Hepatocyte (in vitro differentiated cells): ENCODE results near the gene PKN1.

ENCODE experiments used
- EZH2 ChIP-seq: fragments of 200-600 bp; sonication (generic); IDR thresholded peaks from 2 replicates; pipeline ENCODE4 v1.6.1; 2016; ENCODE audit warnings: antibody characterized with exemption, mild to moderate bottlenecking, borderline replicate concordance
- TF ChIP-seq, protein P1 (sequence below): fragments of 200-600 bp; sonication (generic); IDR thresholded peaks from 2 replicates; pipeline ENCODE4 v1.5.1; 2016; ENCODE audit warnings: antibody characterized with exemption, mild to moderate bottlenecking; ENCODE audit not compliant: poor library complexity

- TF ChIP-seq EZH2, result no peak
- TF ChIP-seq, protein P1, sequence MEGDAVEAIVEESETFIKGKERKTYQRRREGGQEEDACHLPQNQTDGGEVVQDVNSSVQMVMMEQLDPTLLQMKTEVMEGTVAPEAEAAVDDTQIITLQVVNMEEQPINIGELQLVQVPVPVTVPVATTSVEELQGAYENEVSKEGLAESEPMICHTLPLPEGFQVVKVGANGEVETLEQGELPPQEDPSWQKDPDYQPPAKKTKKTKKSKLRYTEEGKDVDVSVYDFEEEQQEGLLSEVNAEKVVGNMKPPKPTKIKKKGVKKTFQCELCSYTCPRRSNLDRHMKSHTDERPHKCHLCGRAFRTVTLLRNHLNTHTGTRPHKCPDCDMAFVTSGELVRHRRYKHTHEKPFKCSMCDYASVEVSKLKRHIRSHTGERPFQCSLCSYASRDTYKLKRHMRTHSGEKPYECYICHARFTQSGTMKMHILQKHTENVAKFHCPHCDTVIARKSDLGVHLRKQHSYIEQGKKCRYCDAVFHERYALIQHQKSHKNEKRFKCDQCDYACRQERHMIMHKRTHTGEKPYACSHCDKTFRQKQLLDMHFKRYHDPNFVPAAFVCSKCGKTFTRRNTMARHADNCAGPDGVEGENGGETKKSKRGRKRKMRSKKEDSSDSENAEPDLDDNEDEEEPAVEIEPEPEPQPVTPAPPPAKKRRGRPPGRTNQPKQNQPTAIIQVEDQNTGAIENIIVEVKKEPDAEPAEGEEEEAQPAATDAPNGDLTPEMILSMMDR, result no peak
Measured at GRCh38 chr19:14407605-14408484, 25.3 kb upstream of the PKN1 start.
